A673 (cell line): ENCODE data around the gene TMEM106C.

Experiments
- CTCF ChIP-seq: fragments of 300-800, 200-600 bp; sonication (generic); conservative IDR thresholded peaks from 2 replicates; pipeline ENCODE4 v1.5.1; 2017; ENCODE audit warnings: low read depth, mild to moderate bottlenecking, antibody characterized with exemption, low read length, moderate library complexity, mixed read lengths
- EZH2 ChIP-seq: fragments of 200-600 bp; sonication (generic); IDR thresholded peaks from 2 replicates; pipeline ENCODE4 v1.6.1; 2017; ENCODE audit warnings: borderline replicate concordance, low read depth, mild to moderate bottlenecking, mixed read lengths, antibody characterized with exemption, low read length; ENCODE audit not compliant: poor library complexity, severe bottlenecking

GRCh38 chr12:47931187-47931586, 32.2 kb upstream of the TMEM106C start:
- TF ChIP-seq CTCF (no peak), EZH2 (no peak)
